Effector CD8-positive, alpha-beta T cell (primary cell): Measurements from ENCODE around the gene RAB2B.
"Not testable (repeated sequence)": the region's sequence is repeated elsewhere in the genome, so short reads cannot be mapped to it uniquely, and the experiment has no call there.

ENCODE experiments used
- DNase-seq: peaks from one replicate; lab custom pipeline; 2025; lab: John Stamatoyannopoulos, UW

RAB2B gene

GRCh38 chr14:21486640-21487087 lies 9.9 kb upstream of the RAB2B start:
- no peak for DNase-seq

GRCh38 chr14:21476523-21476924 lies 235 bp downstream of the RAB2B start:
- peak; percentile 89 for DNase-seq

GRCh38 chr14:21475767-21476522 lies 814 bp downstream of the RAB2B start:
- no peak for DNase-seq

GRCh38 chr14:21467616-21468015 lies 9.1 kb downstream of the RAB2B start:
- DNase-seq, result no peak

- DNase-seq, result peak; percentile 100
These were observed 20.7 kb downstream of the RAB2B start, which contains the start of gene CHD8 for GRCh38 chr14:21455912-21456667. CHD8 (minus strand) TSS chr14:21456123; CDS start chr14:21431643, 24,480 bp downstream.

- DNase-seq, result no peak
These were observed 21.2 kb downstream of the RAB2B start for GRCh38 chr14:21455592-21455911.

- no peak for DNase-seq
These were observed 21.8 kb downstream of the RAB2B start for GRCh38 chr14:21454843-21455544.

- DNase-seq, result no peak
These were observed 26.9 kb downstream of the RAB2B start for GRCh38 chr14:21449899-21450216.

- DNase-seq, result not testable (repeated sequence)
These were observed 34.1 kb downstream of the RAB2B start for GRCh38 chr14:21442657-21443056.

- no peak for DNase-seq
These were observed 35.9 kb downstream of the RAB2B start for GRCh38 chr14:21440859-21441258.

GRCh38 chr14:21437063-21437901 lies 39.5 kb downstream of the RAB2B start:
- peak; percentile 99 for DNase-seq

GRCh38 chr14:21436567-21437062 lies 40.1 kb downstream of the RAB2B start:
- DNase-seq, result no peak

GRCh38 chr14:21431126-21431525 lies 45.6 kb downstream of the RAB2B start:
- no peak for DNase-seq

GRCh38 chr14:21428930-21429329 lies 47.8 kb downstream of the RAB2B start:
- DNase-seq, result no peak

- DNase-seq, result no peak
These were observed 50.1 kb downstream of the RAB2B start for GRCh38 chr14:21426692-21427091.

- DNase-seq, result no peak
These were observed 57.2 kb downstream of the RAB2B start for GRCh38 chr14:21419528-21419927.

GRCh38 chr14:21415329-21415728 lies 61.4 kb downstream of the RAB2B start:
- DNase-seq, result no peak

GRCh38 chr14:21414137-21414631 lies 62.6 kb downstream of the RAB2B start:
- DNase-seq, result no peak
